H1 (cell line): ENCODE results near the gene NOC3L. TPM values are rescaled to one million over a fixed set of nuclear protein-coding genes. Genes with fewer than 3 reads are reported as not detected.

Experiments used
- CEBPB ChIP-seq: IDR thresholded peaks from 2 replicates; pipeline ENCODE4 v1.6.1; 2012; ENCODE audit warnings: low read depth, low read length
- CHD7 ChIP-seq: fragments of 300-600 bp; sonication (generic); IDR thresholded peaks from 2 replicates; pipeline ENCODE4 v1.7.1; 2012; ENCODE audit warnings: low read length, moderate library complexity, mild to moderate bottlenecking, inconsistent platforms; ENCODE audit not compliant: insufficient replicate concordance
- GABPA ChIP-seq: IDR thresholded peaks from 2 replicates; pipeline ENCODE4 v1.6.1; 2011; ENCODE audit warnings: mild to moderate bottlenecking, low read length, moderate library complexity, borderline replicate concordance; ENCODE audit not compliant: insufficient read depth
- JUND ChIP-seq: IDR thresholded peaks from 2 replicates; pipeline ENCODE4 v1.6.1; 2011; ENCODE audit warnings: mild to moderate bottlenecking, improper control_type of control experiment, low read length
- RXRA ChIP-seq: IDR thresholded peaks from 2 replicates; pipeline ENCODE4 v1.6.1; 2011; ENCODE audit warnings: low read depth, mild to moderate bottlenecking, low read length, moderate library complexity; ENCODE audit not compliant: insufficient read depth
- SIX5 ChIP-seq: IDR thresholded peaks from 2 replicates; pipeline ENCODE4 v1.6.1; 2011; ENCODE audit warnings: mild to moderate bottlenecking, low read depth, low read length
- SUZ12 ChIP-seq: fragments of 200-600 bp; sonication (generic); IDR thresholded peaks from 2 replicates; pipeline ENCODE4 v1.6.1; 2012; ENCODE audit warnings: mild to moderate bottlenecking, inconsistent platforms, low read length, moderate library complexity, mixed read lengths
- TBP ChIP-seq: IDR thresholded peaks from 2 replicates; pipeline ENCODE4 v1.6.1; 2011; ENCODE audit warnings: low read depth, low read length, improper control_type of control experiment
- ZNF274 ChIP-seq: IDR thresholded peaks from 2 replicates; pipeline ENCODE4 v1.7.0; 2012; ENCODE audit warnings: low read length, borderline replicate concordance; ENCODE audit errors: extremely low read depth
- polyA plus RNA-seq, 7 experiments: library from polyadenylated mRNA; depleted of rRNA in 3 of 7; stranded (reverse) in 5 of 7; unstranded in 2 of 7; fragments of >200 nt in 5 of 7; fragments of 200-250 nt in 2 of 7; gene quantifications; 1 replicate in 5 of 7; 2 replicates in 1 of 7; 4 replicates in 1 of 7; pipeline versions ENCODE4 v1.2.1 to v1.2.3, GENCODE V29; 2011 to 2013; ENCODE audit warnings: missing spikeins in 2 of 7, mixed read lengths in 2 of 7
- total RNA-seq: library from RNA; stranded (reverse); fragmentation: NEBNext Ultra II Directional; extraction: Animal tissue kit (Norgen Biotek cat#: 25700); gene quantifications from 2 replicates; pipeline ENCODE4 v1.2.1, GENCODE V29; 2021
- TF ChIP-seq, protein P1 (sequence below): IDR thresholded peaks from 2 replicates; pipeline ENCODE4 v1.6.1; 2011; ENCODE audit warnings: low read length, improper control_type of control experiment
- TF ChIP-seq, protein P2 (sequence below): IDR thresholded peaks from 2 replicates; pipeline ENCODE4 v1.6.1; 2012; ENCODE audit warnings: inconsistent platforms

NOC3L gene
- total and polyA plus RNA-seq, 2 of the 8 experiments (the other 6 are each of a cell fraction or from before 2014, with no cell fraction given) = 7.1 to 39.1 TPM

- TF ChIP-seq CHD7 (no peak), GABPA (no peak), JUND (no peak), ZNF274 (no peak), SIX5 (no peak), SUZ12 (no peak), RXRA (no peak), CEBPB (no peak), TBP (no peak)
- TF ChIP-seq, protein P1, sequence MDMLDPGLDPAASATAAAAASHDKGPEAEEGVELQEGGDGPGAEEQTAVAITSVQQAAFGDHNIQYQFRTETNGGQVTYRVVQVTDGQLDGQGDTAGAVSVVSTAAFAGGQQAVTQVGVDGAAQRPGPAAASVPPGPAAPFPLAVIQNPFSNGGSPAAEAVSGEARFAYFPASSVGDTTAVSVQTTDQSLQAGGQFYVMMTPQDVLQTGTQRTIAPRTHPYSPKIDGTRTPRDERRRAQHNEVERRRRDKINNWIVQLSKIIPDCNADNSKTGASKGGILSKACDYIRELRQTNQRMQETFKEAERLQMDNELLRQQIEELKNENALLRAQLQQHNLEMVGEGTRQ = no peak
- TF ChIP-seq, protein P2, sequence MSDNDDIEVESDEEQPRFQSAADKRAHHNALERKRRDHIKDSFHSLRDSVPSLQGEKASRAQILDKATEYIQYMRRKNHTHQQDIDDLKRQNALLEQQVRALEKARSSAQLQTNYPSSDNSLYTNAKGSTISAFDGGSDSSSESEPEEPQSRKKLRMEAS = no peak
Observed at GRCh38 chr10:94398762-94399161, 36.0 kb upstream of the NOC3L start (continued).
